Naive thymus-derived CD4-positive, alpha-beta T cell (primary cell): ENCODE results near the gene MAPKAPK2. TPM values are rescaled to one million over a fixed set of nuclear protein-coding genes. Genes with fewer than 3 reads are reported as not detected.

ENCODE experiments used
- ATAC-seq: fragments of 150-1000 bp; cut with Tn5 transposase; 2 replicates; pipeline ENCODE4 v1.10.0; 2021; ENCODE audit warnings: mild to moderate bottlenecking, moderate library complexity
- CTCF ChIA-PET: fragments of 350-600 bp; sonication (Branson Sonifier 250); formaldehyde crosslinking; loops from one replicate; lab custom pipeline; 2021; ENCODE audit warnings: antibody characterized with exemption; lab: Charles Lee
- POLR2A ChIA-PET: fragments of 350-600 bp; sonication (Branson Sonifier 250); formaldehyde crosslinking; loops from one replicate; lab custom pipeline; 2021; ENCODE audit warnings: antibody characterized with exemption, inconsistent platforms; lab: Charles Lee
- DNase-seq, 9 donors: peaks; one replicate each; pipeline versions ENCODE4 v3.0.0 to v3.0.0-alpha.2; 2020 to 2022; ENCODE audit warnings: mixed read lengths in 1 of 9
- H3K27ac ChIP-seq: one replicate; pipeline ENCODE4 v1.7.0; 2013; ENCODE audit warnings: mild to moderate bottlenecking, low read depth, low read length, moderate library complexity
- H3K27me3 ChIP-seq, 2 donors: one replicate each; pipeline ENCODE4 v1.7.0; 2013; ENCODE audit warnings: low read length in 2 of 2, mild to moderate bottlenecking in 2 of 2, moderate library complexity in 2 of 2; ENCODE audit not compliant: control insufficient read depth in 2 of 2, insufficient read depth in 2 of 2
- H3K36me3 ChIP-seq, 3 experiments: 1 replicate in 2 of 3; 2 replicates in 1 of 3; pipeline ENCODE4 v1.7.0; 2013; ENCODE audit warnings: low read length in 3 of 3, mild to moderate bottlenecking in 3 of 3, moderate library complexity in 1 of 3; ENCODE audit not compliant: insufficient read depth in 3 of 3, control insufficient read depth in 2 of 3
- H3K4me1 ChIP-seq, 2 donors: one replicate each; pipeline ENCODE4 v1.7.0; 2013; ENCODE audit warnings: low read length in 2 of 2, mild to moderate bottlenecking in 2 of 2, moderate library complexity in 1 of 2; ENCODE audit not compliant: control insufficient read depth in 2 of 2, insufficient read depth in 2 of 2
- H3K4me3 ChIP-seq: 2 replicates; pipeline ENCODE4 v1.7.0; 2013; ENCODE audit warnings: mild to moderate bottlenecking, low read length
- H3K9me3 ChIP-seq, 3 experiments: 1 replicate in 2 of 3; 2 replicates in 1 of 3; pipeline ENCODE4 v1.7.0; 2013; ENCODE audit warnings: low read length in 3 of 3; ENCODE audit not compliant: control insufficient read depth in 2 of 3
- H3K27ac Mint-ChIP-seq, 9 donors: one replicate each; pipeline ENCODE4 v1.8.0; 2020 to 2022; ENCODE audit warnings: mixed read lengths in 9 of 9, mild to moderate bottlenecking in 8 of 9, moderate library complexity in 5 of 9, inconsistent platforms in 2 of 9
- H3K27me3 Mint-ChIP-seq, 5 donors: one replicate each; pipeline ENCODE4 v1.8.0; 2021 to 2022; ENCODE audit warnings: mixed read lengths in 5 of 5, mild to moderate bottlenecking in 1 of 5
- H3K36me3 Mint-ChIP-seq, 5 donors: one replicate each; pipeline ENCODE4 v1.8.0; 2020 to 2022; ENCODE audit warnings: mixed read lengths in 5 of 5, mild to moderate bottlenecking in 3 of 5, inconsistent platforms in 1 of 5
- H3K4me1 Mint-ChIP-seq, 7 donors: one replicate each; pipeline ENCODE4 v1.8.0; 2020 to 2022; ENCODE audit warnings: mixed read lengths in 7 of 7, mild to moderate bottlenecking in 3 of 7, inconsistent platforms in 1 of 7
- H3K4me3 Mint-ChIP-seq, 10 donors: one replicate each; pipeline ENCODE4 v1.8.0; 2020 to 2022; ENCODE audit warnings: mild to moderate bottlenecking in 10 of 10, mixed read lengths in 10 of 10, moderate library complexity in 6 of 10, inconsistent platforms in 2 of 10
- H3K9me3 Mint-ChIP-seq, 11 donors: one replicate each; pipeline ENCODE4 v1.8.0; 2020 to 2022; ENCODE audit warnings: mixed read lengths in 11 of 11, mild to moderate bottlenecking in 4 of 11, inconsistent platforms in 1 of 11, moderate library complexity in 1 of 11
- intact Hi-C, 2 donors: fragments of 100-400 bp; cut with micrococcal nuclease; formaldehyde crosslinking; loops; one replicate each; pipeline ENCODE4 v1.15.1; 2023
- polyA plus RNA-seq, 2 donors: library from polyadenylated mRNA; unstranded; fragments of 300-500 nt; fragmentation: Illumina TruSeq; gene quantifications; one replicate each; pipeline ENCODE4 v1.2.3, GENCODE V29; 2021
- total RNA-seq, 6 experiments: library from RNA in 5 of 6; stranded (reverse) in 5 of 6; gene quantifications; 1 replicate in 5 of 6; 2 replicates in 1 of 6; pipeline ENCODE4 v1.2.3 and lab custom pipeline; 2021 to 2026

Gene MAPKAPK2
- total RNA-seq (100 to 1,000 TPM in 1 of 5 experiments, 10 to 100 TPM in 4; 49.6 to 123 (median 80.5) TPM), polyA plus RNA-seq (1 to 10 TPM; 1.4 to 2.0 TPM), total RNA-seq (lab: John Stamatoyannopoulos, UW) (108 reads per million, percentile 86 among the genes with 10 or more reads in this experiment)

DNA sequence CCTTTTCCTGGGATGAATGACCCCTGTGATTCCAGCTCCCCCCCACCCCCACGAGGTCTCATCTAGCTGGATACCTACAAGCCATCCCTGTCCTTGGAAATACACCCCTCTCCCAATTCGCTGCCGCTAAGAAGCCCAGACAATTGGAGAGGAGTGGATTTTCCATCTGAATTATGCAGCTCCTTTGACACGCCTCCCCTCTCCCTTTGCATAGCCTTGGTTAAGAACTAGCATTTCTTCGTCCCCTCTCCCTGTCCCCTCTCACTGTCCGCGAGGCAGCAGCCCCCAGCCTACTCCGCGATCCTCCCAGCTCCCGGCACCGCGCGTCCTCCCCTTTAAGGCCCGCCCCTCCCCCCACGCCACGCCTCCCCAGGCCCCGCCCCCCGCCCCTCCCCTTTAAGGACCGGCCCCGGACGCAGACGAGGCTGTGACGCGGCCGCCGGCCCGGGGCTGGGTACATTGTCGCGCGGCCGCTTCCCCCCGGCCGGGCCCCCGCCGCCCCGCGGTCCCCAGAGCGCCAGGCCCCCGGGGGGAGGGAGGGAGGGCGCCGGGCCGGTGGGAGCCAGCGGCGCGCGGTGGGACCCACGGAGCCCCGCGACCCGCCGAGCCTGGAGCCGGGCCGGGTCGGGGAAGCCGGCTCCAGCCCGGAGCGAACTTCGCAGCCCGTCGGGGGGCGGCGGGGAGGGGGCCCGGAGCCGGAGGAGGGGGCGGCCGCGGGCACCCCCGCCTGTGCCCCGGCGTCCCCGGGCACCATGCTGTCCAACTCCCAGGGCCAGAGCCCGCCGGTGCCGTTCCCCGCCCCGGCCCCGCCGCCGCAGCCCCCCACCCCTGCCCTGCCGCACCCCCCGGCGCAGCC lies at the start of gene MAPKAPK2:
Gene MAPKAPK2 (plus strand): TSS at position 428 of the 856 bp plus-strand sequence. CDS start 325 bp downstream, at position 753.
- H3K4me1 Mint-ChIP-seq = peaks cover 23 to 49% (median 38%) of the 10 kb centered on the region in 7 donors
- no peaks in the 10 kb centered on the region for H3K9me3 Mint-ChIP-seq
- Histone ChIP-seq H3K36me3 (no peaks in the 10 kb centered on the region), H3K4me1 (peaks cover 12 to 21% of the 10 kb centered on the region in 2 donors), H3K27me3 (no peaks in the 10 kb centered on the region), H3K4me3 (peak within 1 kb of the TSS; percentile 66), H3K27ac (peak within 1 kb of the TSS; percentile 90), H3K9me3 (no peaks in the 10 kb centered on the region)
- intact Hi-C loops = loop anchor here (1.0 to 2.0 kb wide), 7 partner anchors 49 to 368 kb away; partner anchors contain the start of genes RASSF5 (in 2 of the 2), DYRK3 (in 1 of the 2), EIF2D (in 1 of the 2) and IKBKE (in 1 of the 2)
- H3K4me3 Mint-ChIP-seq = peak within 1 kb of the TSS; percentile 92 to 100 (median 96)
- ATAC-seq = peak; percentile 85
- ChIA-PET POLR2A (interaction anchor here (0.5 to 0.7 kb wide), 3 partner anchors 75 to 246 kb away, joined by 3 to 5 read pairs (median 3); no protein-coding TSS in a partner anchor), CTCF (interaction anchor here (1.4 to 1.5 kb wide), 2 partner anchors 24 to 50 kb away, joined by 3 read pairs; no protein-coding TSS in a partner anchor)
- peaks cover 0 to 3% (median 0%) of the 10 kb centered on the region in 5 donors for H3K36me3 Mint-ChIP-seq
- H3K27me3 Mint-ChIP-seq = peaks cover 0 to 17% (median 0%) of the 10 kb centered on the region in 5 donors
- DNase-seq = peak; percentile 52 to 80 (median 71)
- H3K27ac Mint-ChIP-seq = peak within 1 kb of the TSS; percentile 90 to 98 (median 95)

DNA sequence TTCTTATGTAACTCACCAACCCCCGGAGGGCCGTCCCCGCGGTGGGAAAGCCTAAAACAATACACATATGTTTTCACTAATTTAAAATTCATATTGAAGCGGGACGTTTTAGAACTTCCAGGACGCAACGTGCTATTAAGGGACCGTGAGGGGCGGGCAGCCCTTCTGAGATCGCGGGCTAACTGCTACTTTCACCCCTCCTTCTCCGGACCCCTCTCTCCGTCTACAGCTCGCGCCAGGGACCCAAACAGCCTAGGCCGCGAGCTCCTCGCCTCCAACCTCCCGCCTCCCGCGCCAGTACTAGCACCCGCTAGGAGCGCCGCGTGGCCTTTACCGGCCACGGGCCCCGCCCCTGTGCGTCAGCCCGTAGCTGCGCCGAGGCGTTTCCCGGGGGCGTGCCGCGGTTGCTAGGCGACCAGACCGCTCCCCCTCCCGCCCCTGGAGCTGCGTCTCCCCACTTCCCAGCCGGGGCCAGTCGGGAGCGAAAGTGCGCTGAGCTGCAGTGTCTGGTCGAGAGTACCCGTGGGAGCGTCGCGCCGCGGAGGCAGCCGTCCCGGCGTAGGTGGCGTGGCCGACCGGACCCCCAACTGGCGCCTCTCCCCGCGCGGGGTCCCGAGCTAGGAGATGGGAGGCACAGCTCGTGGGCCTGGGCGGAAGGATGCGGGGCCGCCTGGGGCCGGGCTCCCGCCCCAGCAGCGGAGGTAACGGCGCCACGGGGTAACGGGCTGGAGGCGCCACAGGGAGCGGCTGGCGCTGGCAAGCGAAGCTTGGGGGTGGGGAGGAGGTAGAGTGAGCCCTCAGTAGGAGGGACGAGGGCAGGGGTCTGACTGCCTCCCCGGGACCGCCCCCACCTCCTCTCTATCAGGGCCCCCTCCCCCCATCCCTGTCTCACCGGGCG lies 49.4 kb upstream of the MAPKAPK2 start, which contains the start of gene DYRK3:
Gene DYRK3 (plus strand): TSS at position 457 of the 898 bp plus-strand sequence. CDS start 168 bp downstream, at position 625.
- H3K4me1 Mint-ChIP-seq = peaks cover 14 to 29% (median 18%) of the 10 kb centered on the region in 7 donors
- peaks cover 0 to 3% (median 0%) of the 10 kb centered on the region in 5 donors for H3K36me3 Mint-ChIP-seq
- H3K27me3 Mint-ChIP-seq = peaks cover 7 to 13% (median 9%) of the 10 kb centered on the region in 5 donors
- H3K9me3 Mint-ChIP-seq = no peaks in the 10 kb centered on the region
- peak within 1 kb of the TSS; percentile 85 to 96 (median 90) for H3K4me3 Mint-ChIP-seq
- ChIA-PET CTCF (interaction anchor here (0.7 to 4.2 kb wide), 10 partner anchors 20 to 347 kb away, joined by 3 to 53 read pairs (median 3); partner anchors contain the start of gene MAPKAPK2), POLR2A (interaction anchor here (1.7 kb wide), 1 partner anchor 286 kb away, joined by 4 read pairs; the partner anchor contains the start of gene FCMR)
- intact Hi-C loops = loop anchor here (1.0 to 10.0 kb wide), 8 partner anchors 23 to 1119 kb away; partner anchors contain the start of genes EIF2D (in 2 of the 2), CD46 (in 1 of the 2), CD55 (in 1 of the 2) and FCMR (in 1 of the 2)
- DNase-seq (peak; percentile 71 to 98 (median 80)), ATAC-seq (peak; percentile 97)
- Histone ChIP-seq H3K4me1 (peaks cover 8 to 16% of the 10 kb centered on the region in 2 donors), H3K27me3 (no peaks in the 10 kb centered on the region), H3K9me3 (no peaks in the 10 kb centered on the region), H3K27ac (peak within 1 kb of the TSS; percentile 57), H3K36me3 (no peaks in the 10 kb centered on the region), H3K4me3 (peak within 1 kb of the TSS; percentile 67)
- H3K27ac Mint-ChIP-seq = peak within 1 kb of the TSS; percentile 64 to 93 (median 85)

DNA sequence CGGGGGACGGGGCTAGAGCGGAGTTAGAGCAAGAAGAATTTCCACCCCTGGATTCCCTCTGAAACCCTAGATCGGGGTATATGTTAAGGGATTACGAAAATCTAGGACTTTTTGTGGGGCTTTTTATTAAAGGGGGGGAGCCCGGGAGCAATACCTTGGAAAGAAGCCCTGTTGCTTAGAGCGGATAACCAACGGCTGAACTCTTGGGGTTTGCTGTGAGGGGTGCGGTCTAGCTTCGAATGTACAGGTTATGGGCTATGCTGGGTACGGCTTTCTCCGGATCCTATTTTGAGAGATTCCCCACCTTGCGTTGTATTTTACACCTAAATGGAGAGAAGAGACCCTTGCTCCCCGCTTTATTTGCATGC lies 48.7 kb upstream of the MAPKAPK2 start:
- no peaks in the 10 kb centered on the region for H3K9me3 Mint-ChIP-seq
- POLR2A ChIA-PET = interaction anchor here (1.7 kb wide), 1 partner anchor 286 kb away, joined by 4 read pairs; the partner anchor contains the start of gene FCMR
- H3K36me3 Mint-ChIP-seq = peaks cover 0 to 3% (median 0%) of the 10 kb centered on the region in 5 donors
- peak in 2 of 9 donors; percentile 0 to 23 for DNase-seq
- ATAC-seq = no peak
- Histone ChIP-seq H3K4me3 (peak overlapping the region; percentile 67), H3K27ac (peak overlapping the region; percentile 31), H3K36me3 (no peaks in the 10 kb centered on the region), H3K9me3 (no peaks in the 10 kb centered on the region), H3K4me1 (peaks cover 8 to 16% of the 10 kb centered on the region in 2 donors), H3K27me3 (no peaks in the 10 kb centered on the region)
- CTCF ChIA-PET = interaction anchor here (0.8 to 4.2 kb wide), 3 partner anchors 19 to 29 kb away, joined by 4 to 53 read pairs (median 15); no protein-coding TSS in a partner anchor
- H3K27me3 Mint-ChIP-seq = peaks cover 7 to 13% (median 9%) of the 10 kb centered on the region in 5 donors
- H3K4me1 Mint-ChIP-seq = peaks cover 14 to 29% (median 18%) of the 10 kb centered on the region in 7 donors
- peak overlapping the region; percentile 64 to 90 (median 85) for H3K4me3 Mint-ChIP-seq
- peak overlapping the region in 2 of 9 donors; percentile 44 to 81 for H3K27ac Mint-ChIP-seq
- intact Hi-C loops = loop anchor here (1.0 to 10.0 kb wide), 8 partner anchors 24 to 1119 kb away; partner anchors contain the start of genes EIF2D (in 2 of the 2), CD46 (in 1 of the 2), CD55 (in 1 of the 2) and FCMR (in 1 of the 2)

DNA sequence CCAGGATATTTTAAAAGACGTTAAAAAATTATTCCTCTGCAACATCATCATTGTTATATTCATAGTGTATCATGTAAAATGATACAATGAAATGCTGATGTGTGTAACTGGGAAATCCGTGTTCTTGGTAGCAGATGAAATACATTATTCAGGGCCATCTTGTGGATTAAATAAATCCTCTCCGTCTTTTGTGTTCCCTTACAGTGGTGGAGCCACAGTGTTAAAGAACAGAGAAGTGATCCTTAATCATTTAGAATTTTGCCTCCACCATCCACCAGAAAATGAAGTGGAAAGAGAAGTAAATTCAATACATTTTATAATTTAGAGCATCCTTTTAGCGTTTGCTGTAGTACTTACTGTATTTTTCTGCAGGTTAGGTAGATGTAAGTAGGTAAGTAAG lies 48.0 kb upstream of the MAPKAPK2 start:
- no peak overlapping the region for H3K27ac ChIP-seq
- no peaks in the 10 kb centered on the region for H3K36me3 ChIP-seq
- Mint-ChIP-seq H3K36me3 (peaks cover 0 to 3% (median 0%) of the 10 kb centered on the region in 5 donors), H3K27me3 (peaks cover 7 to 10% (median 8%) of the 10 kb centered on the region in 5 donors), H3K9me3 (no peaks in the 10 kb centered on the region), H3K27ac (no peak overlapping the region), H3K4me3 (peak overlapping the region in 1 of 10 donors; percentile 21), H3K4me1 (peaks cover 14 to 29% (median 18%) of the 10 kb centered on the region in 7 donors)
- DNase-seq (no peak), ATAC-seq (no peak)
- no peaks in the 10 kb centered on the region for H3K9me3 ChIP-seq
- H3K4me3 ChIP-seq = no peak overlapping the region
- H3K4me1 ChIP-seq = peaks cover 8 to 16% of the 10 kb centered on the region in 2 donors
- H3K27me3 ChIP-seq = no peaks in the 10 kb centered on the region
- ChIA-PET CTCF (interaction anchor here (1.7 kb wide), 1 partner anchor 27 kb away, joined by 6 read pairs; no protein-coding TSS in a partner anchor), POLR2A (no interaction called here)
- intact Hi-C loops = loop anchor here (5.0 to 10.0 kb wide), 2 partner anchors 286 to 1118 kb away; partner anchors contain the start of genes CD46 (in 1 of the 2) and FCMR (in 1 of the 2)

DNA sequence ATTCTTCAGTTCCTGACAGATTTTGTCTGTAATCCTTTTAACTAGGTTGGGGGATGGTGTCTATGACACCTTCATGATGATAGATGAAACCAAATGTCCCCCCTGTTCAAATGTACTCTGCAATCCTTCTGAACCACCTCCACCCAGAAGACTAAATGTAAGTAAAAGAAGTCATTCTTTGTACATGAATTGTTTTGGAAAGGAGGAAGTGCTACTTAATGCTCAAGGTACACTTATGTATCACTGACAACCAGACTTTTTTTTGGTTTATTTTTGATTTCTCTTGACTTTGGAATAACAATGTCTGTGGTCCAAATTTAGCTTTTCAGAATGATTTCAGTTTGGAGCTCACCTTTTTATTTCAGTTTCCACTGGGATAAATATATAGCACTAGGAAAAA lies 47.1 kb upstream of the MAPKAPK2 start:
- Mint-ChIP-seq H3K4me1 (peaks cover 14 to 29% (median 18%) of the 10 kb centered on the region in 7 donors), H3K36me3 (peaks cover 0 to 5% (median 0%) of the 10 kb centered on the region in 5 donors), H3K27ac (peak overlapping the region in 1 of 9 donors; percentile 60), H3K9me3 (no peaks in the 10 kb centered on the region), H3K27me3 (peaks cover 2 to 7% (median 6%) of the 10 kb centered on the region in 5 donors), H3K4me3 (no peak overlapping the region)
- H3K4me3 ChIP-seq = no peak overlapping the region
- intact Hi-C loops = loop anchor here (5.0 to 10.0 kb wide), 2 partner anchors 285 to 1117 kb away; partner anchors contain the start of genes CD46 (in 1 of the 2) and FCMR (in 1 of the 2)
- H3K27me3 ChIP-seq = no peaks in the 10 kb centered on the region
- ChIA-PET CTCF (interaction anchor here (1.2 to 1.7 kb wide), 2 partner anchors 12 to 27 kb away, joined by 5 to 6 read pairs; no protein-coding TSS in a partner anchor), POLR2A (interaction anchor here (0.6 kb wide), 1 partner anchor 196 kb away, joined by 3 read pairs; no protein-coding TSS in a partner anchor)
- ATAC-seq (no peak), DNase-seq (no peak)
- H3K36me3 ChIP-seq = no peaks in the 10 kb centered on the region
- peaks cover 8 to 16% of the 10 kb centered on the region in 2 donors for H3K4me1 ChIP-seq
- no peak overlapping the region for H3K27ac ChIP-seq
- no peaks in the 10 kb centered on the region for H3K9me3 ChIP-seq
